WTC11 (cell line): ENCODE measurements around the gene LCA5.

ENCODE experiments used
- ATF2 ChIP-seq: sonication (generic); formaldehyde crosslinking; IDR thresholded peaks from 2 replicates; pipeline ENCODE4 v1.8.1; 2022; ENCODE audit warnings: low read depth, missing genetic modification reagents, borderline replicate concordance
- CBFB ChIP-seq: sonication (generic); formaldehyde crosslinking; IDR thresholded peaks from 2 replicates; pipeline ENCODE4 v1.8.1; 2022; ENCODE audit warnings: mild to moderate bottlenecking, low read depth, missing genetic modification reagents
- ELF4 ChIP-seq: sonication (generic); formaldehyde crosslinking; IDR thresholded peaks from 2 replicates; pipeline ENCODE4 v1.8.1; 2022; ENCODE audit warnings: low read depth, mild to moderate bottlenecking, moderate library complexity, missing genetic modification reagents
- ZNF263 ChIP-seq: sonication (generic); formaldehyde crosslinking; IDR thresholded peaks from 2 replicates; pipeline ENCODE4 v1.8.1; 2022; ENCODE audit warnings: low read depth, mild to moderate bottlenecking, moderate library complexity, missing genetic modification reagents
- TF ChIP-seq, protein P1 (sequence below): fragments of 200-600 bp; IDR thresholded peaks from 2 replicates; pipeline ENCODE4 v1.8.0; 2022; ENCODE audit warnings: antibody characterized with exemption
- TF ChIP-seq, protein P2 (sequence below): sonication (generic); formaldehyde crosslinking; IDR thresholded peaks from 2 replicates; pipeline ENCODE4 v1.8.0; 2022; ENCODE audit warnings: mild to moderate bottlenecking, missing genetic modification reagents

GRCh38 chr6:79543411-79543810, 6.2 kb upstream of the LCA5 start:
- TF ChIP-seq, protein P1, sequence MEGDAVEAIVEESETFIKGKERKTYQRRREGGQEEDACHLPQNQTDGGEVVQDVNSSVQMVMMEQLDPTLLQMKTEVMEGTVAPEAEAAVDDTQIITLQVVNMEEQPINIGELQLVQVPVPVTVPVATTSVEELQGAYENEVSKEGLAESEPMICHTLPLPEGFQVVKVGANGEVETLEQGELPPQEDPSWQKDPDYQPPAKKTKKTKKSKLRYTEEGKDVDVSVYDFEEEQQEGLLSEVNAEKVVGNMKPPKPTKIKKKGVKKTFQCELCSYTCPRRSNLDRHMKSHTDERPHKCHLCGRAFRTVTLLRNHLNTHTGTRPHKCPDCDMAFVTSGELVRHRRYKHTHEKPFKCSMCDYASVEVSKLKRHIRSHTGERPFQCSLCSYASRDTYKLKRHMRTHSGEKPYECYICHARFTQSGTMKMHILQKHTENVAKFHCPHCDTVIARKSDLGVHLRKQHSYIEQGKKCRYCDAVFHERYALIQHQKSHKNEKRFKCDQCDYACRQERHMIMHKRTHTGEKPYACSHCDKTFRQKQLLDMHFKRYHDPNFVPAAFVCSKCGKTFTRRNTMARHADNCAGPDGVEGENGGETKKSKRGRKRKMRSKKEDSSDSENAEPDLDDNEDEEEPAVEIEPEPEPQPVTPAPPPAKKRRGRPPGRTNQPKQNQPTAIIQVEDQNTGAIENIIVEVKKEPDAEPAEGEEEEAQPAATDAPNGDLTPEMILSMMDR, result no peak
- TF ChIP-seq ATF2, result no peak
- TF ChIP-seq, protein P2, sequence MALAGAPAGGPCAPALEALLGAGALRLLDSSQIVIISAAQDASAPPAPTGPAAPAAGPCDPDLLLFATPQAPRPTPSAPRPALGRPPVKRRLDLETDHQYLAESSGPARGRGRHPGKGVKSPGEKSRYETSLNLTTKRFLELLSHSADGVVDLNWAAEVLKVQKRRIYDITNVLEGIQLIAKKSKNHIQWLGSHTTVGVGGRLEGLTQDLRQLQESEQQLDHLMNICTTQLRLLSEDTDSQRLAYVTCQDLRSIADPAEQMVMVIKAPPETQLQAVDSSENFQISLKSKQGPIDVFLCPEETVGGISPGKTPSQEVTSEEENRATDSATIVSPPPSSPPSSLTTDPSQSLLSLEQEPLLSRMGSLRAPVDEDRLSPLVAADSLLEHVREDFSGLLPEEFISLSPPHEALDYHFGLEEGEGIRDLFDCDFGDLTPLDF (CRISPR knock-in tag), result no peak
- TF ChIP-seq ZNF263 (CRISPR knock-in tag), result no peak
- TF ChIP-seq CBFB (CRISPR knock-in tag), result no peak
- no peak for TF ChIP-seq ELF4 (CRISPR knock-in tag)
